ENCODE data around the gene SLC25A31.

Gene SLC25A31

GRCh38 chr4:127747883-127748282 is 17.7 kb downstream of the SLC25A31 start:
- no peak for DNase-seq (ENCODE audit: low spot score)
- no peak for TF ChIP-seq CTCF (IDR thresholded peaks at IDR 0.05; ENCODE audit: borderline replicate concordance, control extremely low read depth, extremely low read depth, insufficient read depth, missing control alignments)
- in situ Hi-C loops (cut with MboI; ENCODE audit: low sequenced_read_pairs, unreplicated experiment), result no loop called here

GRCh38 chr4:127748957-127749356 is 18.8 kb downstream of the SLC25A31 start:
- in situ Hi-C loops (cut with MboI; ENCODE audit: low sequenced_read_pairs, unreplicated experiment), result no loop called here
- no peak for TF ChIP-seq CTCF (IDR thresholded peaks at IDR 0.05; ENCODE audit: borderline replicate concordance, control extremely low read depth, extremely low read depth, insufficient read depth, missing control alignments)
- no peak for DNase-seq (ENCODE audit: low spot score)

GRCh38 chr4:127756906-127757305 is 26.7 kb downstream of the SLC25A31 start:
- in situ Hi-C loops (cut with MboI; ENCODE audit: low sequenced_read_pairs, unreplicated experiment), result no loop called here
- DNase-seq (ENCODE audit: low spot score), result no peak

DNA sequence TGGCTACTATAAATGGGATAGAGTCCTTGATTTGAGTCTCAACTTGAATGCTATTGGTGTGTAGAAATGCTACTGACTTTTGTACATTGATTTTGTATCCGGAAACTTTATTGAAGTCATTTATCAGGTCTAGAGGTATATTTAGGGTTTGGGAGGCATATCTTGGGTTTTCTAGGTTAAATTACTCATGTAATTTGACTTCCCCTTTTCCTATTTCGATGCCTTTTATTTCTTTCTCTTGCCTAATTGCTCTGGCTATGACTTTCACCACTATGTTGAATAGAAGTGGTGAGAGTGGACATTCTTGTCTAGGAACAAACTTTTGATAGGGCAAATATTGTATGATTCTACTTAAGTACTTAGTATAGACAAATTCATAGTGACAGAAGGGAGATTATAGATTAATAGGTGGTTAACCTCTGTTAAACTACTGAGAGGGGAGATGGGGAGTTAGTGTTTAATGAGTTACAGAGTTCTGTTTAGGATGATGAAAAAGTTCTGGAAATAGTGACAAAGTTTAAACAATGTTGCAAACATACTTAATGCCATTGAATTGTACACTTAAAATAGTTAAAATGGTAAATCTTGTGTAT is 29.1 kb downstream of the SLC25A31 start:
- in situ Hi-C loops (cut with MboI; ENCODE audit: low sequenced_read_pairs, unreplicated experiment), result no loop called here
- no peak for DNase-seq (ENCODE audit: low spot score)
- no peak for TF ChIP-seq CTCF (IDR thresholded peaks at IDR 0.05; ENCODE audit: borderline replicate concordance, control extremely low read depth, extremely low read depth, insufficient read depth, missing control alignments)

More at GRCh38 chr4:127756906-127757305, 26.7 kb downstream of the SLC25A31 start:
- TF ChIP-seq CTCF (IDR thresholded peaks at IDR 0.05; ENCODE audit: borderline replicate concordance, control extremely low read depth, extremely low read depth, insufficient read depth, missing control alignments), result no peak

- TF ChIP-seq CTCF (IDR thresholded peaks at IDR 0.05; ENCODE audit: borderline replicate concordance, control extremely low read depth, extremely low read depth, insufficient read depth, missing control alignments), result no peak
- in situ Hi-C loops (cut with MboI; ENCODE audit: low sequenced_read_pairs, unreplicated experiment), result no loop called here
- DNase-seq (ENCODE audit: low spot score), result no peak
Observed at GRCh38 chr4:127759893-127760292, 29.7 kb downstream of the SLC25A31 start.

DNA sequence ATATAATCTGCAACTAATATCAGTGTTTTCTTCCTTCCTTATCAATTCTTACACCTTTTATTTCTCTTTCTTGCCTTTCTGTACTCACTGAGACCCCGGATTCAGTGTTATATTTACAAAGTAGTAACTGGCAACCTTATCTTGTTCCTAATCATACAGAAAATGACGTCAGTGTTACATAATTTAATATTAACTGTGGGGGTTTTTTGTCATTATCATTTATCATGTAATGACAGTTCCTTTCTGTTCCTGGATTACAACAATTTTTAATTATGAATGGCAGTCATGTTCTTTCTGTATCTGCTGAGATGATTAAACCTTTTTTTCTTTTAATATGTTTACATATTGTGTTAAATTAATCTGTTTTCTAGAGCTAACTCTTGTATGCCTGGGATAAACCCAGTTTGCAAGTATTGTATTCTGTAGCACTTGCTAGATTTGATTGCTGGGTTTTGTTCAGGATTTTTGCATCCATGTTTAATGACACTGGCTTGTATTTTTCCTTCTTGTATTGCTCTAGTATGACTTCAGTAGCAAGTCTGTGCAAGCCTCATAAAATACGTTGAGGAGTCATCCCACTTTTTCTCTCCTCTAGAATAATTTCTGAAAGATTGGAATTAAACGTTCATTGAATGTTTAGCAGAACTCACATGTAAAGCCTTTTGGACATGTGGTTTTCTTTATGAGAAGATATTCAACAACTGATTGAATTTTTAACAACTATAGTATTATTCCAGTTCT is 41.5 kb downstream of the SLC25A31 start:
- DNase-seq (ENCODE audit: low spot score), result no peak
- in situ Hi-C loops (cut with MboI; ENCODE audit: low sequenced_read_pairs, unreplicated experiment), result no loop called here
- TF ChIP-seq CTCF (IDR thresholded peaks at IDR 0.05; ENCODE audit: borderline replicate concordance, control extremely low read depth, extremely low read depth, insufficient read depth, missing control alignments), result no peak

All from GM13976 (cell line).